Osteoblast (primary cell): Measurements from ENCODE around the gene TRPV4. TPM values are rescaled to one million over a fixed set of nuclear protein-coding genes. Genes with fewer than 3 reads are reported as not detected.
A peak's percentile ranks its signal among the peaks of the same experiment; 100 is the strongest.

Source experiments
- DNase-seq: peaks from one replicate; pipeline ENCODE4 v3.0.0; 2011; ENCODE audit warnings: low spot score, mixed read lengths; ENCODE audit not compliant: insufficient read length; ENCODE audit errors: missing footprints
- H2AFZ ChIP-seq: 2 replicates; pipeline ENCODE4 v1.6.0; 2011; ENCODE audit warnings: mild to moderate bottlenecking, low read length
- H3K27ac ChIP-seq: 2 replicates; pipeline ENCODE4 v1.5.1; 2011; ENCODE audit warnings: mild to moderate bottlenecking, low read depth, low read length, moderate library complexity
- H3K27me3 ChIP-seq: 2 replicates; pipeline ENCODE4 v1.6.0; 2012; ENCODE audit warnings: mild to moderate bottlenecking, control low read depth, inconsistent platforms, low read length, moderate library complexity; ENCODE audit not compliant: insufficient read depth
- H3K36me3 ChIP-seq: 2 replicates; pipeline ENCODE4 v1.5.1; 2011; ENCODE audit warnings: mild to moderate bottlenecking, low read length, control low read depth, moderate library complexity; ENCODE audit not compliant: insufficient read depth
- H3K4me1 ChIP-seq: 2 replicates; pipeline ENCODE4 v1.5.1; 2011; ENCODE audit warnings: mild to moderate bottlenecking, low read length, control low read depth, moderate library complexity; ENCODE audit not compliant: insufficient read depth
- H3K4me2 ChIP-seq: 2 replicates; pipeline ENCODE4 v1.6.0; 2011; ENCODE audit warnings: mild to moderate bottlenecking, low read length; ENCODE audit not compliant: insufficient read depth
- H3K4me3 ChIP-seq: fragments of 200-600 bp; sonication (generic); 3 replicates; pipeline ENCODE4 v1.5.1; 2012; ENCODE audit warnings: mild to moderate bottlenecking, low read length, inconsistent platforms; ENCODE audit not compliant: insufficient read depth
- H3K79me2 ChIP-seq: 2 replicates; pipeline ENCODE4 v1.6.0; 2012; ENCODE audit warnings: mild to moderate bottlenecking, low read length, control low read depth, inconsistent platforms; ENCODE audit not compliant: insufficient read depth
- H3K9me3 ChIP-seq: 2 replicates; pipeline ENCODE4 v1.5.1; 2011; ENCODE audit warnings: low read depth, low read length, control low read depth
- H4K20me1 ChIP-seq: 2 replicates; pipeline ENCODE4 v1.6.0; 2012; ENCODE audit warnings: mild to moderate bottlenecking, low read length, control low read depth; ENCODE audit not compliant: insufficient read depth
- total RNA-seq: library from RNA; depleted of rRNA; stranded (reverse); fragments of >200 nt; gene quantifications from 2 replicates; pipeline ENCODE4 v1.2.3, GENCODE V29; 2012
- TF ChIP-seq, protein P1 (sequence below): IDR thresholded peaks from 2 replicates; pipeline ENCODE4 v1.5.1; 2011; ENCODE audit warnings: mild to moderate bottlenecking, low read depth, low read length, moderate library complexity; ENCODE audit errors: extremely low read depth

Gene TRPV4
- total RNA-seq, 1 donor, result 5.8 TPM

DNA sequence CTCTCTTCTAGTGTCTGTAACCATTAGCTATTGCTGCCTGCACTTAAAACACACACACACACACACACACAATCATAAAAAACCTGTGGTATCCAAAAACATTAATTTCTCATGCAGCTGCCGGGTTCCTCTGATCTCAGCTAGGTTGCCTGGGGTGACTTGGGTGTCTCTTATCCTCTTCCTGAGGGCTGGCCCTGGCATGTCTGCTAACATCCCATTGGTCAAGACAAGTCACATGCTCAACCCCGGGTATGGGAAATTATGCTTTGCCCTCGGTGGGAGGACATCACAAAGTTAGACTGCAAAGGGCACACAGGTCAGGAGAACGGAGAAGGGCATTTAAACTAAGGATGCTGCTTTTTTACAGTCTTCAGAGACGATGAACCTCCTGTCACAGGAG lies 55.7 kb downstream of the TRPV4 start:
- no peak overlapping the region for H3K4me3 ChIP-seq
- H3K79me2 ChIP-seq, result no peaks in the 10 kb centered on the region
- no peaks in the 10 kb centered on the region for H3K36me3 ChIP-seq
- peak overlapping the region; percentile 50 for H3K4me2 ChIP-seq
- H4K20me1 ChIP-seq, result no peaks in the 10 kb centered on the region
- peaks cover 9% of the 10 kb centered on the region for H3K4me1 ChIP-seq
- H3K27me3 ChIP-seq, result no peaks in the 10 kb centered on the region
- TF ChIP-seq, protein P1, sequence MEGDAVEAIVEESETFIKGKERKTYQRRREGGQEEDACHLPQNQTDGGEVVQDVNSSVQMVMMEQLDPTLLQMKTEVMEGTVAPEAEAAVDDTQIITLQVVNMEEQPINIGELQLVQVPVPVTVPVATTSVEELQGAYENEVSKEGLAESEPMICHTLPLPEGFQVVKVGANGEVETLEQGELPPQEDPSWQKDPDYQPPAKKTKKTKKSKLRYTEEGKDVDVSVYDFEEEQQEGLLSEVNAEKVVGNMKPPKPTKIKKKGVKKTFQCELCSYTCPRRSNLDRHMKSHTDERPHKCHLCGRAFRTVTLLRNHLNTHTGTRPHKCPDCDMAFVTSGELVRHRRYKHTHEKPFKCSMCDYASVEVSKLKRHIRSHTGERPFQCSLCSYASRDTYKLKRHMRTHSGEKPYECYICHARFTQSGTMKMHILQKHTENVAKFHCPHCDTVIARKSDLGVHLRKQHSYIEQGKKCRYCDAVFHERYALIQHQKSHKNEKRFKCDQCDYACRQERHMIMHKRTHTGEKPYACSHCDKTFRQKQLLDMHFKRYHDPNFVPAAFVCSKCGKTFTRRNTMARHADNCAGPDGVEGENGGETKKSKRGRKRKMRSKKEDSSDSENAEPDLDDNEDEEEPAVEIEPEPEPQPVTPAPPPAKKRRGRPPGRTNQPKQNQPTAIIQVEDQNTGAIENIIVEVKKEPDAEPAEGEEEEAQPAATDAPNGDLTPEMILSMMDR, result no peak
- H3K27ac ChIP-seq, result no peak overlapping the region
- H3K9me3 ChIP-seq, result peaks cover 6% of the 10 kb centered on the region
- peak overlapping the region; percentile 56 for H2AFZ ChIP-seq
- peak; percentile 96 for DNase-seq

- Histone ChIP-seq H3K27me3 (no peaks in the 10 kb centered on the region), H3K27ac (no peak overlapping the region), H3K36me3 (no peaks in the 10 kb centered on the region), H3K9me3 (peaks cover 6% of the 10 kb centered on the region), H4K20me1 (no peaks in the 10 kb centered on the region), H3K4me1 (peaks cover 9% of the 10 kb centered on the region), H3K4me2 (no peak overlapping the region), H3K79me2 (no peaks in the 10 kb centered on the region), H2AFZ (no peak overlapping the region), H3K4me3 (no peak overlapping the region)
- DNase-seq, result no peak
- TF ChIP-seq, protein P1, result no peak
Observed at GRCh38 chr12:109776624-109777023, 56.6 kb downstream of the TRPV4 start.

DNA sequence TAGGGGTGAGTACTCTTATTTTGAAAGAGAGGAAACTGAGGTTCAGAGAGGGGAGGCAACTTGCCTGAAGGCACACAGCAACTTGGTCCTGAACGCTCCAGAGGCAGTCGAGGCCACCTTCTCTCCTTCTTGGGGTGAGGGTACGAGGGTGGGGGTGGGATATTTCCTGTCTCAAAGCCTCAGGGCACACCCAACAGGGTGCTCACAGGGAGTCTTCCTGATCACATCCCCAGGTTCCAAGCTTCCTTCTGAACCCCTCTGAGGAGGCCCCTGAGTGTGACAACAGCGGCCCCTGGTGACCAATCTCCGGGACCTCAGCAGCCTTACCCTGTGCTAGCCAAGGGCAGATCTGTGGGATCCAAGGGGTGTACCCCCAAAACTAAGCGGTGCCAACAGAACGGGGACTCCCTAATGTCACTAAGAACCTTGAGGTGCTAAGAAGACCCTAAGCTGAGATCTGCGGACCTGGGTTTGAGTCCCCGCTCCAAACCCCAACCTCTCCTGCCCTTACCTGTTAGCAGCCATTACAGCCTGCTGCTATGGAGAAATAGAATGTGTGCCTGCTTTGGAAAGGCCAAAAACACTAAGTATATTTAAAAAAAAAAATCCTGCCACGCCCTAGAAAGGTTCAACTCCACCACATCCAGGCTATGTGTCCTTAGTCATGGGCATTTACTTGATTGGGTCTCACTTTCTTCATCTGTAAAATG lies 57.9 kb downstream of the TRPV4 start:
- Histone ChIP-seq H4K20me1 (no peaks in the 10 kb centered on the region), H3K4me2 (no peak overlapping the region), H3K36me3 (no peaks in the 10 kb centered on the region), H3K4me3 (no peak overlapping the region), H2AFZ (no peak overlapping the region), H3K9me3 (peaks cover 6% of the 10 kb centered on the region), H3K79me2 (no peaks in the 10 kb centered on the region), H3K4me1 (peaks cover 9% of the 10 kb centered on the region), H3K27me3 (no peaks in the 10 kb centered on the region), H3K27ac (no peak overlapping the region)
- TF ChIP-seq, protein P1, result peak; percentile 93
- peak; percentile 96 for DNase-seq

- TF ChIP-seq, protein P1, result no peak
- peak overlapping the region; percentile 79 for H3K4me2 ChIP-seq
- peak overlapping the region; percentile 77 for H2AFZ ChIP-seq
Observed at GRCh38 chr12:109773384-109774011, 59.7 kb downstream of the TRPV4 start.

More at GRCh38 chr12:109773384-109774011, 59.7 kb downstream of the TRPV4 start:
- no peak for DNase-seq
- no peaks in the 10 kb centered on the region for H4K20me1 ChIP-seq
- no peaks in the 10 kb centered on the region for H3K27me3 ChIP-seq
- H3K79me2 ChIP-seq, result no peaks in the 10 kb centered on the region
- H3K27ac ChIP-seq, result no peak overlapping the region
- no peaks in the 10 kb centered on the region for H3K36me3 ChIP-seq
- peak overlapping the region; percentile 60 for H3K4me3 ChIP-seq
- no peaks in the 10 kb centered on the region for H3K9me3 ChIP-seq
- H3K4me1 ChIP-seq, result peaks cover 9% of the 10 kb centered on the region
